ENCODE data around the gene DMBT1. TPM values are rescaled to one million over a fixed set of nuclear protein-coding genes. Genes with fewer than 3 reads are reported as not detected.

DMBT1 gene
- total RNA-seq, 4 donors from 2014 or later = 0.63 TPM; not detected in 3

- TF ChIP-seq POLR2AphosphoS5 (IDR thresholded peaks at IDR 0.05) = no peak
- no peak for TF ChIP-seq CTCF (IDR thresholded peaks at IDR 0.05)
- no peak for TF ChIP-seq EP300 (IDR thresholded peaks at IDR 0.05)
- no peak for TF ChIP-seq POLR2A (IDR thresholded peaks at IDR 0.05; ENCODE audit: low read depth)
- H3K36me3 ChIP-seq = no peaks in the 10 kb centered on the region
- H3K27ac ChIP-seq (replicated peaks in 1 of 4) = no peak overlapping the region
- H3K9me3 ChIP-seq = no peaks in the 10 kb centered on the region
- H3K27me3 ChIP-seq = no peaks in the 10 kb centered on the region
- H3K4me3 ChIP-seq = no peak overlapping the region
- DNase-seq (ENCODE audit: extremely low spot score) = no peak
- intact Hi-C loops (cut with DNase I) = no loop called here
- WGBS = 76% methylated on average over 3 of the region's 3 CpGs
- no peaks in the 10 kb centered on the region for H3K4me1 ChIP-seq
Measured at GRCh38 chr10:122588381-122588780, 27.8 kb downstream of the DMBT1 start.

DNA sequence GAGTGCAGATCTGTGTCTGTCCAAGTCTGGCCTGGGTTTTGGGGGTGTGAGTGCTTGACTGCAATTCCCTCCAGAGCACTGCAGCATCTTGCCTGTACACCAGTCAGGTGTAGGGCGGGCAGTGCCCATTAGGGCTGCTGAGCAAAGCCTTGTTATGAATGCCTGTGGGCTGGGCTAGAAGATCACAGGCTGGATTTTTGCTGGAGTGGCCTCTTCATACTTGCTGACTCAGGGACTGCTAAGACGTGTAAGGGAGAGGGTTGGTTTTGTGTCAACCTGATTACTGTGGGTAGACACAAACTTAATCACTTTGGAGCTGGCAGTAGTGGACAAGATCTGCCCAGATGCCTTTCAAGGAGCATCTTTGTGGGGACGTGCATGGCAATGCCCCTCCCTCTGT is 29.6 kb downstream of the DMBT1 start:
- Histone ChIP-seq H3K4me3 (no peak overlapping the region), H3K27me3 (no peaks in the 10 kb centered on the region), H3K27ac (replicated peaks in 1 of 4) (no peak overlapping the region), H3K9me3 (no peaks in the 10 kb centered on the region), H3K4me1 (no peaks in the 10 kb centered on the region), H3K36me3 (no peaks in the 10 kb centered on the region)
- TF ChIP-seq EP300 (IDR thresholded peaks at IDR 0.05) (no peak), POLR2A (IDR thresholded peaks at IDR 0.05; ENCODE audit: low read depth) (no peak), POLR2AphosphoS5 (IDR thresholded peaks at IDR 0.05) (no peak), CTCF (IDR thresholded peaks at IDR 0.05) (no peak)
- DNase-seq (ENCODE audit: extremely low spot score) = no peak
- intact Hi-C loops (cut with DNase I) = no loop called here
- WGBS = 93% methylated on average over 3 of the region's 3 CpGs

GRCh38 chr10:122591736-122592135 is 31.2 kb downstream of the DMBT1 start:
- TF ChIP-seq POLR2A (IDR thresholded peaks at IDR 0.05; ENCODE audit: low read depth) = no peak
- no peak for TF ChIP-seq EP300 (IDR thresholded peaks at IDR 0.05)
- TF ChIP-seq POLR2AphosphoS5 (IDR thresholded peaks at IDR 0.05) = no peak
- no peak for TF ChIP-seq CTCF (IDR thresholded peaks at IDR 0.05)
- no peak overlapping the region for H3K27ac ChIP-seq (replicated peaks in 1 of 4)
- intact Hi-C loops (cut with DNase I) = no loop called here
- 87% methylated on average over 3 of the region's 3 CpGs for WGBS
- no peaks in the 10 kb centered on the region for H3K27me3 ChIP-seq
- no peak for DNase-seq (ENCODE audit: extremely low spot score)
- H3K9me3 ChIP-seq = no peaks in the 10 kb centered on the region
- H3K4me1 ChIP-seq = no peaks in the 10 kb centered on the region
- H3K36me3 ChIP-seq = no peaks in the 10 kb centered on the region
- no peak overlapping the region for H3K4me3 ChIP-seq

GRCh38 chr10:122592161-122592560 is 31.6 kb downstream of the DMBT1 start:
- Histone ChIP-seq H3K27me3 (no peaks in the 10 kb centered on the region), H3K9me3 (no peaks in the 10 kb centered on the region), H3K36me3 (no peaks in the 10 kb centered on the region), H3K27ac (replicated peaks in 1 of 4) (no peak overlapping the region), H3K4me3 (no peak overlapping the region), H3K4me1 (no peaks in the 10 kb centered on the region)
- no peak for DNase-seq (ENCODE audit: extremely low spot score)
- intact Hi-C loops (cut with DNase I) = no loop called here
- 90% methylated on average over 6 of the region's 10 CpGs for WGBS
- TF ChIP-seq POLR2A (IDR thresholded peaks at IDR 0.05; ENCODE audit: low read depth) (no peak), EP300 (IDR thresholded peaks at IDR 0.05) (no peak), POLR2AphosphoS5 (IDR thresholded peaks at IDR 0.05) (no peak), CTCF (IDR thresholded peaks at IDR 0.05) (no peak)
